Measurements from ENCODE around the gene PRELID1. TPM values are rescaled to one million over a fixed set of nuclear protein-coding genes. Genes with fewer than 3 reads are reported as not detected.
A peak's percentile ranks its signal among the peaks of the same experiment; 100 is the strongest.
"Not testable (repeated sequence)": the region's sequence is repeated elsewhere in the genome, so short reads cannot be mapped to it uniquely, and the experiment has no call there.

PRELID1 gene
- total RNA-seq, 2 experiments from 2014 or later: 222 to 233 TPM

DNA sequence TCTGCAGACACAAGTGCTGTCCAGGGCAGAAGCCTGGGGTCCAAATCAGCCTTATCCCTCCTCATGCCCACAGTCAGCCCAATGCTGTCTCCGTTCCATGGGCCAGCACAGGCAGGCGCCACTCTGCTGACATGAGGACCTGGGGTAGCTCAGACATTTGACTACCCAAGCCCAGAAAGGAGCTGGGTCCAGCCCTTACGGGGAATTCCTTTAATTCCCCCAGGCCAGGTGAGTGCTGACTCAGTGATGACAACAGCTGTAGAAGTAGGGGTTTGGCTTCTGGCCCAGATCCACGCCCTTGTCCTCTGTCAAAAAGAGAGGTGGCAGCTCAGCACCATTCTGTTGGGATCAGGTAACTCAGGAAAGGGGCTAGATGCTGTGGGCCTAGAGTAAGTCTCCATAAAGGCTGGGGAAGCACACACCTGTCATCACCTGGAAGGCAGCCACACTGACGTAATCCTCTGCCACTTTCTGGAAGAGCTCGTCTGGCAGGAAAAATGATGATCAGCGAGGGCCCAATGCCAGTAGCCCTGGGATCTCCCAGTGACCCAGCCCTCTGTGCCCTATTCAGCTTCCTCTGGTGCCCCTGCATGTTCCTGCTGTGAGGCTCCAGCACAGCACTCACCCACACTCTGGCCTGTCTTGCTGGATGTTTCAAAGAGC is 2.0 kb upstream of the PRELID1 start:
- peaks cover 44% of the 10 kb centered on the region for H3K36me3 Mint-ChIP-seq (ENCODE audit: low read depth)
- TF ChIP-seq, protein P1, sequence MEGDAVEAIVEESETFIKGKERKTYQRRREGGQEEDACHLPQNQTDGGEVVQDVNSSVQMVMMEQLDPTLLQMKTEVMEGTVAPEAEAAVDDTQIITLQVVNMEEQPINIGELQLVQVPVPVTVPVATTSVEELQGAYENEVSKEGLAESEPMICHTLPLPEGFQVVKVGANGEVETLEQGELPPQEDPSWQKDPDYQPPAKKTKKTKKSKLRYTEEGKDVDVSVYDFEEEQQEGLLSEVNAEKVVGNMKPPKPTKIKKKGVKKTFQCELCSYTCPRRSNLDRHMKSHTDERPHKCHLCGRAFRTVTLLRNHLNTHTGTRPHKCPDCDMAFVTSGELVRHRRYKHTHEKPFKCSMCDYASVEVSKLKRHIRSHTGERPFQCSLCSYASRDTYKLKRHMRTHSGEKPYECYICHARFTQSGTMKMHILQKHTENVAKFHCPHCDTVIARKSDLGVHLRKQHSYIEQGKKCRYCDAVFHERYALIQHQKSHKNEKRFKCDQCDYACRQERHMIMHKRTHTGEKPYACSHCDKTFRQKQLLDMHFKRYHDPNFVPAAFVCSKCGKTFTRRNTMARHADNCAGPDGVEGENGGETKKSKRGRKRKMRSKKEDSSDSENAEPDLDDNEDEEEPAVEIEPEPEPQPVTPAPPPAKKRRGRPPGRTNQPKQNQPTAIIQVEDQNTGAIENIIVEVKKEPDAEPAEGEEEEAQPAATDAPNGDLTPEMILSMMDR (IDR thresholded peaks at IDR 0.05): no peak
- intact Hi-C loops (cut with micrococcal nuclease): loop anchor here (5.0 kb wide), 1 partner anchor 189 kb away; no protein-coding TSS in a partner anchor
- peak overlapping the region; percentile 32 for H3K27ac Mint-ChIP-seq
- H3K27me3 Mint-ChIP-seq: no peaks in the 10 kb centered on the region
- no peak for DNase-seq
- H3K4me3 Mint-ChIP-seq: peak overlapping the region; percentile 98
- ChIA-PET POLR2A (interaction anchor here (0.6 to 1.1 kb wide), 6 partner anchors 8 to 885 kb away, joined by 3 to 4 read pairs (median 3); partner anchors contain the start of gene CLTB), CTCF (interaction anchor here (0.6 to 7.0 kb wide), 7 partner anchors 8 to 189 kb away, joined by 3 to 43 read pairs (median 4); no protein-coding TSS in a partner anchor)
- H3K4me1 Mint-ChIP-seq (ENCODE audit: low read depth): peaks cover 61% of the 10 kb centered on the region
- ATAC-seq: no peak
- no peaks in the 10 kb centered on the region for H3K9me3 Mint-ChIP-seq

DNA sequence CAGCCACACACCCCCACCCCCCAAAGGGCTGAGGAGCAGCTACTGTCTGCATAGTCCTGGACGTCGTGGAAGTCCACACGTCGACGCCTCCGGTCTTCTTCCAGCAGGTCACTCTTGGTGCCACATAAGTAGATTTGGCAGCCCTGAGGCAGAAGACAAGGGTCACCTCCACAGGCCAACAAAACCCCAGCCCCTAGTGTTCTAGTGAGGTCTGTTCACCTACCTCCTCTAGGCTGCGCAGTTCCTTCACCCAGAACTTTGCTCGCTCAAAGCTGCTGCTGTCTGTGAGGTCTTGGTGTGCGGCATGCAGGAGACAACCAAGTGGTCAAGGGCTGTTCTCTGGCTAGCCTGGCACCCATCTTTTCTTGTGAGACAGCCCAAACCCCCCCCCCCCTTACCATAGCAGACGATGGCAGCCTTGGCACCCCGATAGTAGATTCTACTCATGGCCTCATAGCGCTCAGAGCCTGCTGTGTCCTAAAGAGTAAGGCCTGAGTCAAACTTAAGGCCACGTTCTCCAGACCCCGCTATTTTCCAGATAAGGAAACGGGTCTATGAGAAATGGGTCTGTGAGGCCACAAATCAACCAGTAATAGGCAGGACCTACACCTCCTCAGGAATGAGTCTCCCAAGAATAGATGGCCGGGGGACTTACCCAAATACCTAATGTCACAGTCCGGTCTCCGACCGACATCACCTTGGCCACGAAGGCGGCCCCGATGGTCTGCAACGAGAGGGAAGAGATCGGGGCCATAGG is 1.1 kb upstream of the PRELID1 start:
- peaks cover 58% of the 10 kb centered on the region for H3K4me1 Mint-ChIP-seq (ENCODE audit: low read depth)
- no peaks in the 10 kb centered on the region for H3K9me3 Mint-ChIP-seq
- H3K36me3 Mint-ChIP-seq (ENCODE audit: low read depth): peaks cover 45% of the 10 kb centered on the region

DNA sequence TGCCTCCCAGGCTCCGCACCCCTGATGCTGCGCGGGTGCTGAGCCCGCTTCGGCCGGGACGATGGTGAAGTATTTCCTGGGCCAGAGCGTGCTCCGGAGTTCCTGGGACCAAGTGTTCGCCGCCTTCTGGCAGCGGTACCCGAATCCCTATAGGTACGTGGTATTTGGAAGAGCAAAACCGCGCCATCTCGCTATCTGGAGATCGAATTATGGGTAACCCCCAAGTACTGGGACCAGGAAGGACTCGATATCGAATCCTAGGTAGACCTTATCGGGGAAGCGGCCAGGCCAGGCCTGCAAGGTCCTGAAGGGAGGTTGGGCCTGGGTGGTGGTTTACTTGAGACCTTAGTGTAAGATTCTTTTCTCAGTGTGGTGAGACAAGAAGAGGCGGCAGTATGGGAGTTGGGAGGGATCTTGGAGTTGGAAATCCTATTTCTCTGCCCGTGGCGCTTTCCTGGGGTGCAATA is 359 bp downstream of the PRELID1 start:
- POLR2A ChIA-PET: interaction anchor here (0.7 to 1.4 kb wide), 4 partner anchors 9 to 189 kb away, joined by 3 to 6 read pairs (median 4); partner anchors contain the start of gene GRK6
- CTCF ChIA-PET: interaction anchor here (0.6 to 1.1 kb wide), 7 partner anchors 9 to 212 kb away, joined by 3 to 6 read pairs (median 3); no protein-coding TSS in a partner anchor
- ATAC-seq (no peak), DNase-seq (no peak)
- Mint-ChIP-seq H3K4me3 (peak overlapping the region; percentile 98), H3K27me3 (no peaks in the 10 kb centered on the region), H3K36me3 (ENCODE audit: low read depth) (peaks cover 45% of the 10 kb centered on the region), H3K9me3 (no peaks in the 10 kb centered on the region), H3K27ac (peak overlapping the region; percentile 91), H3K4me1 (ENCODE audit: low read depth) (peaks cover 55% of the 10 kb centered on the region)
- intact Hi-C loops (cut with micrococcal nuclease): loop anchor here (5.0 kb wide), 1 partner anchor 192 kb away; no protein-coding TSS in a partner anchor
- TF ChIP-seq, protein P1 (IDR thresholded peaks at IDR 0.05): no peak

More for the DNA sequence above, 1.1 kb upstream of the PRELID1 start:
- CTCF ChIA-PET: interaction anchor here (0.8 to 7.0 kb wide), 7 partner anchors 7 to 190 kb away, joined by 3 to 43 read pairs (median 4); no protein-coding TSS in a partner anchor
- no peak for DNase-seq
- H3K27me3 Mint-ChIP-seq: no peaks in the 10 kb centered on the region
- intact Hi-C loops (cut with micrococcal nuclease): loop anchor here (5.0 kb wide), 1 partner anchor 190 kb away; no protein-coding TSS in a partner anchor
- ATAC-seq: no peak
- TF ChIP-seq, protein P1 (IDR thresholded peaks at IDR 0.05): no peak
- H3K27ac Mint-ChIP-seq: peak overlapping the region; percentile 87
- H3K4me3 Mint-ChIP-seq: peak overlapping the region; percentile 98
- POLR2A ChIA-PET: interaction anchor here (0.5 to 1.4 kb wide), 10 partner anchors 7 to 310 kb away, joined by 3 to 6 read pairs (median 3); partner anchors contain the start of genes GRK6, LMAN2 and MXD3

DNA sequence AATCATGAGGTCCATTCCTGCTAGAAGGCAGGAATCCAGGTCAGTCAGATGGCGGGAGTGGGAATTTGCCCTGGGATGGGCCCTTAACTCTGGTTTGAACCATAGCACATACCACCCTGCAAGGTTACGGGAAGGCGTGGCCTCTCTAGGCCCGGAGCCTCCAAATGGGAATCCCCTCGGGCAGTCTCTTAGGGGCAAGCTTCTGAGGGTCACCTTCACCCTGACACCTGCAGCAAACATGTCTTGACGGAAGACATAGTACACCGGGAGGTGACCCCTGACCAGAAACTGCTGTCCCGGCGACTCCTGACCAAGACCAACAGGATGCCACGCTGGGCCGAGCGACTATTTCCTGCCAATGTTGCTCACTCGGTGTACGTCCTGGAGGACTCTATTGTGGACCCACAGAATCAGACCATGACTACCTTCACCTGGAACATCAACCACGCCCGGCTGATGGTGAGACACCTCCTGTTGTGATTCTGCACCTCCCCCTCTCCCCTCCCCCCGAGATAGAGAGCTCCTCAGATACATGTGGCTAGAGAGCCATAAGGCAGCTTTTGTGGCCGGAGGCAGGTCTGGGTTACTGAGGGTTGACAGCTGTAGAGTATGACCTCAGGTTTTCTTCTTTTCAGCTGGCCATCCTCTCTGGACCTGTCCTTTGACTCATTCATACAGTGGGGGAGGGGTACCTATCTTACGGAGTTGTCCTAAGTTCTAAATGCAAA is 957 bp downstream of the PRELID1 start:
- peaks cover 45% of the 10 kb centered on the region for H3K36me3 Mint-ChIP-seq (ENCODE audit: low read depth)
- ChIA-PET POLR2A (interaction anchor here (0.7 to 1.0 kb wide), 2 partner anchors 8 to 24 kb away, joined by 3 read pairs; no protein-coding TSS in a partner anchor), CTCF (interaction anchor here (1.1 kb wide), 1 partner anchor 211 kb away, joined by 3 read pairs; no protein-coding TSS in a partner anchor)
- no peaks in the 10 kb centered on the region for H3K9me3 Mint-ChIP-seq
- TF ChIP-seq, protein P1 (IDR thresholded peaks at IDR 0.05): no peak
- ATAC-seq (no peak), DNase-seq (peak; percentile 54)
- peak overlapping the region; percentile 91 for H3K27ac Mint-ChIP-seq
- peaks cover 55% of the 10 kb centered on the region for H3K4me1 Mint-ChIP-seq (ENCODE audit: low read depth)
- H3K27me3 Mint-ChIP-seq: no peaks in the 10 kb centered on the region
- peak overlapping the region; percentile 98 for H3K4me3 Mint-ChIP-seq
- intact Hi-C loops (cut with micrococcal nuclease): loop anchor here (5.0 kb wide), 1 partner anchor 192 kb away; no protein-coding TSS in a partner anchor

DNA sequence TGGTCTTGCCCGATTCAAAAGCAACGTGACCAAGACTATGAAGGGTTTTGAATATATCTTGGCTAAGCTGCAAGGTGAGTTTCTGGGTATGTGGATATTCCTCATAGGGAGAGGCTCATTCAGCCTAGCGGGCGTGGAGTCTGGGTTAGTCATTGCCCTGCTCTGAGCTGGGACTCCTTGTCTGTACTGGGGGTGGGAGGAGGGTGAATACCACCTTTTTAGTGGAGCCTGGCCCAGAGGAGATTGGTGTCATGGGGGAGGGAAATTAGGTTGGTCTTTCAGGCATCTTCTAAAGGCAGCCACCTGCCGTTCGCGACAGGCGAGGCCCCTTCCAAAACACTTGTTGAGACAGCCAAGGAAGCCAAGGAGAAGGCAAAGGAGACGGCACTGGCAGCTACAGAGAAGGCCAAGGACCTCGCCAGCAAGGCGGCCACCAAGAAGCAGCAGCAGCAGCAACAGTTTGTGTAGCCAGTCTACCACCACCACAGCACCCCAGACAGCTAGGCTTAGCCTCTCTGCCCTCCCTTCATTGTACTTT is 2.6 kb downstream of the PRELID1 start:
- H3K27ac Mint-ChIP-seq: peak overlapping the region; percentile 40
- peaks cover 50% of the 10 kb centered on the region for H3K4me1 Mint-ChIP-seq (ENCODE audit: low read depth)
- H3K9me3 Mint-ChIP-seq; DNase-seq; ATAC-seq; POLR2A ChIA-PET; intact Hi-C loops (cut with micrococcal nuclease); H3K27me3 Mint-ChIP-seq: not testable (repeated sequence)
- CTCF ChIA-PET: interaction anchor here (1.0 to 1.3 kb wide), 3 partner anchors 10 to 151 kb away, joined by 3 to 4 read pairs (median 4); no protein-coding TSS in a partner anchor
- H3K4me3 Mint-ChIP-seq: peak overlapping the region; percentile 98
- peaks cover 46% of the 10 kb centered on the region for H3K36me3 Mint-ChIP-seq (ENCODE audit: low read depth)

Measured in activated CD8-positive, alpha-beta T cell treated with anti-CD3 and anti-CD28 coated beads for 36 hours (primary cell).